GM23338 (cell line): ENCODE measurements around the gene TMEM132A. TPM values are rescaled to one million over a fixed set of nuclear protein-coding genes. Genes with fewer than 3 reads are reported as not detected.

Experiments used
- ATAC-seq: fragments of 200-7000 bp; cut with Tn5 transposase; 3 replicates; pipeline ENCODE4 v1.9.1; 2020
- DNase-seq: peaks from one replicate; pipeline ENCODE4 v3.0.0-alpha.2; 2015; ENCODE audit warnings: low spot score
- H2AFZ ChIP-seq: fragments of 200-600 bp; sonication (generic); 2 replicates; pipeline ENCODE4 v1.8.0; 2016; ENCODE audit warnings: antibody characterized with exemption, mild to moderate bottlenecking, moderate library complexity
- H3F3A ChIP-seq: fragments of 200-600 bp; sonication (generic); replicated peaks from 2 replicates; pipeline ENCODE4 v1.8.0; 2017; ENCODE audit warnings: antibody characterized with exemption, mixed run types, low read depth
- H3K27ac ChIP-seq: fragments of 200-600 bp; sonication (generic); 2 replicates; pipeline ENCODE4 v1.6.1; 2016; ENCODE audit warnings: low read depth
- H3K27me3 ChIP-seq: fragments of 200-600 bp; sonication (generic); 2 replicates; pipeline ENCODE4 v1.8.0; 2016; ENCODE audit warnings: mild to moderate bottlenecking, mixed run types, moderate library complexity; ENCODE audit not compliant: insufficient read depth
- H3K36me3 ChIP-seq: fragments of 200-600 bp; sonication (generic); 2 replicates; pipeline ENCODE4 v1.8.0; 2016; ENCODE audit warnings: mild to moderate bottlenecking; ENCODE audit not compliant: insufficient read depth
- H3K4me1 ChIP-seq: fragments of 200-600 bp; sonication (generic); 2 replicates; pipeline ENCODE4 v1.8.0; 2016; ENCODE audit warnings: mild to moderate bottlenecking, moderate library complexity; ENCODE audit not compliant: insufficient read depth
- H3K4me2 ChIP-seq: fragments of 200-600 bp; sonication (generic); 2 replicates; pipeline ENCODE4 v1.7.1; 2017; ENCODE audit warnings: mixed run types
- H3K4me3 ChIP-seq: fragments of 200-600 bp; sonication (generic); 2 replicates; pipeline ENCODE4 v1.6.1; 2016; ENCODE audit warnings: mixed run types
- H3K79me2 ChIP-seq: fragments of 200-600 bp; sonication (generic); replicated peaks from 2 replicates; pipeline ENCODE4 v1.8.0; 2017; ENCODE audit warnings: mild to moderate bottlenecking; ENCODE audit not compliant: insufficient read depth
- H3K9me2 ChIP-seq: fragments of 200-600 bp; sonication (generic); 2 replicates; pipeline ENCODE4 v1.8.0; 2017; ENCODE audit not compliant: insufficient read depth
- H4K20me1 ChIP-seq: fragments of 200-600 bp; sonication (generic); replicated peaks from 2 replicates; pipeline ENCODE4 v1.8.0; 2017; ENCODE audit warnings: mild to moderate bottlenecking; ENCODE audit not compliant: insufficient read depth
- H3K27ac Mint-ChIP-seq: 2 replicates; pipeline ENCODE4 v1.8.0; 2020; ENCODE audit warnings: inconsistent platforms, mild to moderate bottlenecking, moderate library complexity, mixed read lengths
- H3K27me3 Mint-ChIP-seq: 3 replicates; pipeline ENCODE4 v1.8.0; 2022; ENCODE audit warnings: low read depth, mild to moderate bottlenecking, moderate library complexity, mixed read lengths, inconsistent platforms; ENCODE audit not compliant: insufficient read depth, poor library complexity
- H3K36me3 Mint-ChIP-seq: 3 replicates; pipeline ENCODE4 v1.8.0; 2021; ENCODE audit warnings: low read depth, mild to moderate bottlenecking, inconsistent platforms, moderate library complexity, mixed read lengths
- H3K4me1 Mint-ChIP-seq: 3 replicates; pipeline ENCODE4 v1.8.0; 2020; ENCODE audit warnings: mild to moderate bottlenecking, inconsistent platforms, mixed read lengths
- H3K4me3 Mint-ChIP-seq: 3 replicates; pipeline ENCODE4 v1.8.0; 2021; ENCODE audit warnings: moderate library complexity, mild to moderate bottlenecking, inconsistent platforms, mixed read lengths
- H3K9me3 Mint-ChIP-seq: 3 replicates; pipeline ENCODE4 v1.8.0; 2020; ENCODE audit warnings: moderate library complexity, mild to moderate bottlenecking, inconsistent platforms, mixed read lengths
- CREB1 ChIP-seq: fragments of 250-450 bp; sonication (Bioruptor Pico); IDR thresholded peaks from 2 replicates; pipeline ENCODE4 v1.5.0; 2020; ENCODE audit warnings: low read depth, mild to moderate bottlenecking, moderate library complexity
- ETS1 ChIP-seq: IDR thresholded peaks from 2 replicates; pipeline ENCODE4 v1.6.1; 2016; ENCODE audit warnings: antibody characterized with exemption
- JUNB ChIP-seq: IDR thresholded peaks from one replicate; pipeline ENCODE4 v1.6.1; 2016; ENCODE audit warnings: antibody characterized with exemption; ENCODE audit not compliant: unreplicated experiment
- NANOG ChIP-seq: IDR thresholded peaks from 2 replicates; pipeline ENCODE4 v1.6.1; 2016; ENCODE audit warnings: antibody characterized with exemption, borderline replicate concordance
- POLR2AphosphoS5 ChIP-seq: IDR thresholded peaks from 2 replicates; pipeline ENCODE4 v1.6.1; 2016; ENCODE audit warnings: antibody characterized with exemption, low read depth
- STAT1 ChIP-seq: IDR thresholded peaks from one replicate; pipeline ENCODE4 v1.6.1; 2016; ENCODE audit warnings: antibody characterized with exemption; ENCODE audit not compliant: unreplicated experiment
- ZNF114 ChIP-seq: fragments of 250-450 bp; sonication (Bioruptor Pico); IDR thresholded peaks from 2 replicates; pipeline ENCODE4 v1.5.0; 2020; ENCODE audit warnings: mild to moderate bottlenecking, moderate library complexity
- ZNF331 ChIP-seq: fragments of 250-450 bp; sonication (Bioruptor Pico); IDR thresholded peaks from 2 replicates; pipeline ENCODE4 v1.5.0; 2020; ENCODE audit warnings: low read depth, mild to moderate bottlenecking, moderate library complexity
- polyA plus RNA-seq: library from polyadenylated mRNA; unstranded; fragments of >200 nt; fragmentation: Nextera tagmentation; extraction: Ambion mirVana; gene quantifications from 2 replicates; pipeline ENCODE4 v1.2.1, GENCODE V29; 2016
- total RNA-seq: library from RNA; depleted of rRNA; stranded (reverse); fragments of >200 nt; shearing (Covaris generic); gene quantifications from 2 replicates; pipeline ENCODE4 v1.2.3, GENCODE V29; 2014
- TF ChIP-seq, protein P1 (sequence below): fragments of 250-450 bp; sonication (Bioruptor Pico); IDR thresholded peaks from 2 replicates; pipeline ENCODE4 v1.5.0; 2020; ENCODE audit warnings: mild to moderate bottlenecking, moderate library complexity
- TF ChIP-seq, protein P2 (sequence below): IDR thresholded peaks from one replicate; pipeline ENCODE4 v1.6.1; 2018; ENCODE audit warnings: antibody characterized with exemption; ENCODE audit not compliant: unreplicated experiment

The TMEM132A gene
- total and polyA plus RNA-seq, 2 experiments from 2014 or later = 36.2 to 96.6 TPM

GRCh38 chr11:60964801-60965200 lies 40.5 kb downstream of the TMEM132A start:
- H3K36me3 Mint-ChIP-seq = peaks cover 4% of the 10 kb centered on the region; the same call in 1 of the 3 replicates
- Histone ChIP-seq H3K9me2 (peaks cover 5% of the 10 kb centered on the region; the same call in 1 of the 2 replicates), H3K4me2 (no peak overlapping the region), H3F3A (no peaks in the 10 kb centered on the region), H3K36me3 (no peaks in the 10 kb centered on the region), H3K27me3 (no peaks in the 10 kb centered on the region), H4K20me1 (no peaks in the 10 kb centered on the region), H3K79me2 (no peaks in the 10 kb centered on the region), H3K4me3 (no peak overlapping the region), H2AFZ (no peak overlapping the region), H3K4me1 (no peaks in the 10 kb centered on the region), H3K27ac (no peak overlapping the region)
- H3K27me3 Mint-ChIP-seq = peaks cover 1% of the 10 kb centered on the region
- peaks cover 23% of the 10 kb centered on the region for H3K9me3 Mint-ChIP-seq
- no peak for ATAC-seq
- no peak overlapping the region for H3K4me3 Mint-ChIP-seq
- DNase-seq = no peak
- TF ChIP-seq CREB1 = no peak
- no peak for TF ChIP-seq ZNF114 (CRISPR knock-in tag)
- TF ChIP-seq NANOG = no peak
- no peak for TF ChIP-seq JUNB
- TF ChIP-seq STAT1 = no peak
- no peak for TF ChIP-seq ZNF331 (CRISPR knock-in tag)
- TF ChIP-seq, protein P1, sequence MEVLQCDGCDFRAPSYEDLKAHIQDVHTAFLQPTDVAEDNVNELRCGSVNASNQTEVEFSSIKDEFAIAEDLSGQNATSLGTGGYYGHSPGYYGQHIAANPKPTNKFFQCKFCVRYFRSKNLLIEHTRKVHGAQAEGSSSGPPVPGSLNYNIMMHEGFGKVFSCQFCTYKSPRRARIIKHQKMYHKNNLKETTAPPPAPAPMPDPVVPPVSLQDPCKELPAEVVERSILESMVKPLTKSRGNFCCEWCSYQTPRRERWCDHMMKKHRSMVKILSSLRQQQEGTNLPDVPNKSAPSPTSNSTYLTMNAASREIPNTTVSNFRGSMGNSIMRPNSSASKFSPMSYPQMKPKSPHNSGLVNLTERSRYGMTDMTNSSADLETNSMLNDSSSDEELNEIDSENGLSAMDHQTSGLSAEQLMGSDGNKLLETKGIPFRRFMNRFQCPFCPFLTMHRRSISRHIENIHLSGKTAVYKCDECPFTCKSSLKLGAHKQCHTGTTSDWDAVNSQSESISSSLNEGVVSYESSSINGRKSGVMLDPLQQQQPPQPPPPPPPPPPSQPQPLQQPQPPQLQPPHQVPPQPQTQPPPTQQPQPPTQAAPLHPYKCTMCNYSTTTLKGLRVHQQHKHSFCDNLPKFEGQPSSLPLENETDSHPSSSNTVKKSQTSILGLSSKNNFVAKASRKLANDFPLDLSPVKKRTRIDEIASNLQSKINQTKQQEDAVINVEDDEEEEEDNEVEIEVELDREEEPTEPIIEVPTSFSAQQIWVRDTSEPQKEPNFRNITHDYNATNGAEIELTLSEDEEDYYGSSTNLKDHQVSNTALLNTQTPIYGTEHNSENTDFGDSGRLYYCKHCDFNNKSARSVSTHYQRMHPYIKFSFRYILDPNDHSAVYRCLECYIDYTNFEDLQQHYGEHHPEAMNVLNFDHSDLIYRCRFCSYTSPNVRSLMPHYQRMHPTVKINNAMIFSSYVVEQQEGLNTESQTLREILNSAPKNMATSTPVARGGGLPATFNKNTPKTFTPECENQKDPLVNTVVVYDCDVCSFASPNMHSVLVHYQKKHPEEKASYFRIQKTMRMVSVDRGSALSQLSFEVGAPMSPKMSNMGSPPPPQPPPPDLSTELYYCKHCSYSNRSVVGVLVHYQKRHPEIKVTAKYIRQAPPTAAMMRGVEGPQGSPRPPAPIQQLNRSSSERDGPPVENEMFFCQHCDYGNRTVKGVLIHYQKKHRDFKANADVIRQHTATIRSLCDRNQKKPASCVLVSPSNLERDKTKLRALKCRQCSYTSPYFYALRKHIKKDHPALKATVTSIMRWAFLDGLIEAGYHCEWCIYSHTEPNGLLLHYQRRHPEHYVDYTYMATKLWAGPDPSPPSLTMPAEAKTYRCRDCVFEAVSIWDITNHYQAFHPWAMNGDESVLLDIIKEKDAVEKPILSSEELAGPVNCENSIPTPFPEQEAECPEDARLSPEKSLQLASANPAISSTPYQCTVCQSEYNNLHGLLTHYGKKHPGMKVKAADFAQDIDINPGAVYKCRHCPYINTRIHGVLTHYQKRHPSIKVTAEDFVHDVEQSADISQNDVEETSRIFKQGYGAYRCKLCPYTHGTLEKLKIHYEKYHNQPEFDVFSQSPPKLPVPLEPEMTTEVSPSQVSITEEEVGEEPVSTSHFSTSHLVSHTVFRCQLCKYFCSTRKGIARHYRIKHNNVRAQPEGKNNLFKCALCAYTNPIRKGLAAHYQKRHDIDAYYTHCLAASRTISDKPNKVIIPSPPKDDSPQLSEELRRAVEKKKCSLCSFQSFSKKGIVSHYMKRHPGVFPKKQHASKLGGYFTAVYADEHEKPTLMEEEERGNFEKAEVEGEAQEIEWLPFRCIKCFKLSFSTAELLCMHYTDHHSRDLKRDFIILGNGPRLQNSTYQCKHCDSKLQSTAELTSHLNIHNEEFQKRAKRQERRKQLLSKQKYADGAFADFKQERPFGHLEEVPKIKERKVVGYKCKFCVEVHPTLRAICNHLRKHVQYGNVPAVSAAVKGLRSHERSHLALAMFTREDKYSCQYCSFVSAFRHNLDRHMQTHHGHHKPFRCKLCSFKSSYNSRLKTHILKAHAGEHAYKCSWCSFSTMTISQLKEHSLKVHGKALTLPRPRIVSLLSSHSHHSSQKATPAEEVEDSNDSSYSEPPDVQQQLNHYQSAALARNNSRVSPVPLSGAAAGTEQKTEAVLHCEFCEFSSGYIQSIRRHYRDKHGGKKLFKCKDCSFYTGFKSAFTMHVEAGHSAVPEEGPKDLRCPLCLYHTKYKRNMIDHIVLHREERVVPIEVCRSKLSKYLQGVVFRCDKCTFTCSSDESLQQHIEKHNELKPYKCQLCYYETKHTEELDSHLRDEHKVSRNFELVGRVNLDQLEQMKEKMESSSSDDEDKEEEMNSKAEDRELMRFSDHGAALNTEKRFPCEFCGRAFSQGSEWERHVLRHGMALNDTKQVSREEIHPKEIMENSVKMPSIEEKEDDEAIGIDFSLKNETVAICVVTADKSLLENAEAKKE (CRISPR knock-in tag) = no peak
- no peak for TF ChIP-seq POLR2AphosphoS5
- TF ChIP-seq, protein P2, sequence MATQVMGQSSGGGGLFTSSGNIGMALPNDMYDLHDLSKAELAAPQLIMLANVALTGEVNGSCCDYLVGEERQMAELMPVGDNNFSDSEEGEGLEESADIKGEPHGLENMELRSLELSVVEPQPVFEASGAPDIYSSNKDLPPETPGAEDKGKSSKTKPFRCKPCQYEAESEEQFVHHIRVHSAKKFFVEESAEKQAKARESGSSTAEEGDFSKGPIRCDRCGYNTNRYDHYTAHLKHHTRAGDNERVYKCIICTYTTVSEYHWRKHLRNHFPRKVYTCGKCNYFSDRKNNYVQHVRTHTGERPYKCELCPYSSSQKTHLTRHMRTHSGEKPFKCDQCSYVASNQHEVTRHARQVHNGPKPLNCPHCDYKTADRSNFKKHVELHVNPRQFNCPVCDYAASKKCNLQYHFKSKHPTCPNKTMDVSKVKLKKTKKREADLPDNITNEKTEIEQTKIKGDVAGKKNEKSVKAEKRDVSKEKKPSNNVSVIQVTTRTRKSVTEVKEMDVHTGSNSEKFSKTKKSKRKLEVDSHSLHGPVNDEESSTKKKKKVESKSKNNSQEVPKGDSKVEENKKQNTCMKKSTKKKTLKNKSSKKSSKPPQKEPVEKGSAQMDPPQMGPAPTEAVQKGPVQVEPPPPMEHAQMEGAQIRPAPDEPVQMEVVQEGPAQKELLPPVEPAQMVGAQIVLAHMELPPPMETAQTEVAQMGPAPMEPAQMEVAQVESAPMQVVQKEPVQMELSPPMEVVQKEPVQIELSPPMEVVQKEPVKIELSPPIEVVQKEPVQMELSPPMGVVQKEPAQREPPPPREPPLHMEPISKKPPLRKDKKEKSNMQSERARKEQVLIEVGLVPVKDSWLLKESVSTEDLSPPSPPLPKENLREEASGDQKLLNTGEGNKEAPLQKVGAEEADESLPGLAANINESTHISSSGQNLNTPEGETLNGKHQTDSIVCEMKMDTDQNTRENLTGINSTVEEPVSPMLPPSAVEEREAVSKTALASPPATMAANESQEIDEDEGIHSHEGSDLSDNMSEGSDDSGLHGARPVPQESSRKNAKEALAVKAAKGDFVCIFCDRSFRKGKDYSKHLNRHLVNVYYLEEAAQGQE = no peak
- TF ChIP-seq ETS1 = no peak
- H3K4me1 Mint-ChIP-seq = no peaks in the 10 kb centered on the region
- H3K27ac Mint-ChIP-seq = no peak overlapping the region
